GM12878 (cell line): ENCODE data around the gene CHST13. TPM values are rescaled to one million over a fixed set of nuclear protein-coding genes. Genes with fewer than 3 reads are reported as not detected.

Source experiments
- MTA2 ChIP-seq: fragments of 450-650 bp; IDR thresholded peaks from 2 replicates; pipeline ENCODE4 v1.6.1; 2016; ENCODE audit warnings: low read depth, mild to moderate bottlenecking, moderate library complexity
- MTA3 ChIP-seq: IDR thresholded peaks from 2 replicates; pipeline ENCODE4 v1.6.1; 2012; ENCODE audit warnings: low read length, inconsistent platforms, borderline replicate concordance
- RCOR1 ChIP-seq: conservative IDR thresholded peaks from 2 replicates; pipeline ENCODE4 v1.6.1; 2012; ENCODE audit warnings: low read depth, low read length, improper control_type of control experiment
- SMC3 ChIP-seq: IDR thresholded peaks from 2 replicates; pipeline ENCODE4 v1.6.1; 2011; ENCODE audit warnings: low read length, improper control_type of control experiment, borderline replicate concordance
- SREBF1 ChIP-seq: IDR thresholded peaks from 2 replicates; pipeline ENCODE4 v1.6.1; 2012; ENCODE audit warnings: mild to moderate bottlenecking, low read length
- STAT3 ChIP-seq: IDR thresholded peaks from 2 replicates; pipeline ENCODE4 v1.6.1; 2011; ENCODE audit warnings: low read depth, low read length, improper control_type of control experiment
- ZNF207 ChIP-seq: fragments of 450-650 bp; IDR thresholded peaks from 2 replicates; pipeline ENCODE4 v1.6.1; 2014; ENCODE audit warnings: antibody characterized with exemption, mild to moderate bottlenecking, borderline replicate concordance
- polyA plus RNA-seq, 11 experiments: library from polyadenylated mRNA; depleted of rRNA in 4 of 11; unstranded in 6 of 11; stranded (reverse) in 5 of 11; fragments of >200 nt; fragmentation: Nextera tagmentation in 4 of 11; fragmentation: Illumina TruSeq in 1 of 11; extraction: Ambion mirVana in 4 of 11; extraction: Trizol in 1 of 11; gene quantifications; 1 replicate in 1 of 11; 2 replicates in 10 of 11; pipeline versions ENCODE4 v1.2.1 to v1.2.3, GENCODE V29; 2011 to 2016; ENCODE audit warnings: inconsistent platforms in 2 of 11, missing spikeins in 2 of 11, low read depth in 1 of 11
- total RNA-seq, 4 experiments: library from RNA; depleted of rRNA in 3 of 4; stranded (reverse); fragments of >200 nt in 3 of 4; fragmentation: Illumina TruSeq in 1 of 4; extraction: Trizol in 1 of 4; gene quantifications; 2 replicates each; pipeline versions ENCODE4 v1.2.1 to v1.2.3, GENCODE V29; 2013 to 2021
- TF ChIP-seq, protein P1 (sequence below): IDR thresholded peaks from 2 replicates; pipeline ENCODE4 v1.6.1; 2012; ENCODE audit warnings: mild to moderate bottlenecking, low read depth, low read length
- TF ChIP-seq, protein P2 (sequence below): fragments of 150-350 bp; IDR thresholded peaks from 2 replicates; pipeline ENCODE4 v1.6.1; 2016; ENCODE audit warnings: low read depth, low read length
- TF ChIP-seq, protein P3 (sequence below): fragments of 450-650 bp; IDR thresholded peaks from 2 replicates; pipeline ENCODE4 v1.6.1; 2017; ENCODE audit warnings: mild to moderate bottlenecking, moderate library complexity
- TF ChIP-seq, protein P4 (sequence below): fragments of 150-350 bp; IDR thresholded peaks from 2 replicates; pipeline ENCODE4 v1.6.1; 2014; ENCODE audit warnings: mild to moderate bottlenecking, low read depth, low read length

Gene CHST13
- total and polyA plus RNA-seq, 10 of the 15 experiments (the other 5 are each of a cell fraction or from before 2014, with no cell fraction given): not detected

DNA sequence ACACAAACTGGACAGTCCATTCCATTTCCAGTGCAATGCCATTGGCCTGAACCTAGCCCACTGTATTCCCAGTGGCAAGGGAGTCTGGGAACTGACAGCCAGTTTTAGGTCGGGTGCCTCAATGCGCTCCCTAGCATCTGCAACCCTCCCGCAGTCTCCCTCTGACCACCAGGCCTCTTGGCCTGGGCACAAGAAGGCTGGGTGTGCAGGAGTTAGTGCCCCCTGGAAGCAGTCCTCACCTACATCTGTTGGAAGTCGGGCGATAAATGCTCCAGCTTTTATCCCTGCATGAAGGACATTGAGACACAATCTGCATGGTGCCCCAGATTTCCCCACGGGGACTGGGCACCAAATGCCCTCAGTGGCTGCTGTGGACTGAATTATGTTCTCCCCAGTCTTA is 22.1 kb downstream of the CHST13 start (continued):
- TF ChIP-seq, protein P1, sequence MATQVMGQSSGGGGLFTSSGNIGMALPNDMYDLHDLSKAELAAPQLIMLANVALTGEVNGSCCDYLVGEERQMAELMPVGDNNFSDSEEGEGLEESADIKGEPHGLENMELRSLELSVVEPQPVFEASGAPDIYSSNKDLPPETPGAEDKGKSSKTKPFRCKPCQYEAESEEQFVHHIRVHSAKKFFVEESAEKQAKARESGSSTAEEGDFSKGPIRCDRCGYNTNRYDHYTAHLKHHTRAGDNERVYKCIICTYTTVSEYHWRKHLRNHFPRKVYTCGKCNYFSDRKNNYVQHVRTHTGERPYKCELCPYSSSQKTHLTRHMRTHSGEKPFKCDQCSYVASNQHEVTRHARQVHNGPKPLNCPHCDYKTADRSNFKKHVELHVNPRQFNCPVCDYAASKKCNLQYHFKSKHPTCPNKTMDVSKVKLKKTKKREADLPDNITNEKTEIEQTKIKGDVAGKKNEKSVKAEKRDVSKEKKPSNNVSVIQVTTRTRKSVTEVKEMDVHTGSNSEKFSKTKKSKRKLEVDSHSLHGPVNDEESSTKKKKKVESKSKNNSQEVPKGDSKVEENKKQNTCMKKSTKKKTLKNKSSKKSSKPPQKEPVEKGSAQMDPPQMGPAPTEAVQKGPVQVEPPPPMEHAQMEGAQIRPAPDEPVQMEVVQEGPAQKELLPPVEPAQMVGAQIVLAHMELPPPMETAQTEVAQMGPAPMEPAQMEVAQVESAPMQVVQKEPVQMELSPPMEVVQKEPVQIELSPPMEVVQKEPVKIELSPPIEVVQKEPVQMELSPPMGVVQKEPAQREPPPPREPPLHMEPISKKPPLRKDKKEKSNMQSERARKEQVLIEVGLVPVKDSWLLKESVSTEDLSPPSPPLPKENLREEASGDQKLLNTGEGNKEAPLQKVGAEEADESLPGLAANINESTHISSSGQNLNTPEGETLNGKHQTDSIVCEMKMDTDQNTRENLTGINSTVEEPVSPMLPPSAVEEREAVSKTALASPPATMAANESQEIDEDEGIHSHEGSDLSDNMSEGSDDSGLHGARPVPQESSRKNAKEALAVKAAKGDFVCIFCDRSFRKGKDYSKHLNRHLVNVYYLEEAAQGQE: no peak
- TF ChIP-seq MTA2 (no peak), SMC3 (no peak), MTA3 (no peak), RCOR1 (no peak), STAT3 (no peak), ZNF207 (no peak), SREBF1 (no peak)
- TF ChIP-seq, protein P2, sequence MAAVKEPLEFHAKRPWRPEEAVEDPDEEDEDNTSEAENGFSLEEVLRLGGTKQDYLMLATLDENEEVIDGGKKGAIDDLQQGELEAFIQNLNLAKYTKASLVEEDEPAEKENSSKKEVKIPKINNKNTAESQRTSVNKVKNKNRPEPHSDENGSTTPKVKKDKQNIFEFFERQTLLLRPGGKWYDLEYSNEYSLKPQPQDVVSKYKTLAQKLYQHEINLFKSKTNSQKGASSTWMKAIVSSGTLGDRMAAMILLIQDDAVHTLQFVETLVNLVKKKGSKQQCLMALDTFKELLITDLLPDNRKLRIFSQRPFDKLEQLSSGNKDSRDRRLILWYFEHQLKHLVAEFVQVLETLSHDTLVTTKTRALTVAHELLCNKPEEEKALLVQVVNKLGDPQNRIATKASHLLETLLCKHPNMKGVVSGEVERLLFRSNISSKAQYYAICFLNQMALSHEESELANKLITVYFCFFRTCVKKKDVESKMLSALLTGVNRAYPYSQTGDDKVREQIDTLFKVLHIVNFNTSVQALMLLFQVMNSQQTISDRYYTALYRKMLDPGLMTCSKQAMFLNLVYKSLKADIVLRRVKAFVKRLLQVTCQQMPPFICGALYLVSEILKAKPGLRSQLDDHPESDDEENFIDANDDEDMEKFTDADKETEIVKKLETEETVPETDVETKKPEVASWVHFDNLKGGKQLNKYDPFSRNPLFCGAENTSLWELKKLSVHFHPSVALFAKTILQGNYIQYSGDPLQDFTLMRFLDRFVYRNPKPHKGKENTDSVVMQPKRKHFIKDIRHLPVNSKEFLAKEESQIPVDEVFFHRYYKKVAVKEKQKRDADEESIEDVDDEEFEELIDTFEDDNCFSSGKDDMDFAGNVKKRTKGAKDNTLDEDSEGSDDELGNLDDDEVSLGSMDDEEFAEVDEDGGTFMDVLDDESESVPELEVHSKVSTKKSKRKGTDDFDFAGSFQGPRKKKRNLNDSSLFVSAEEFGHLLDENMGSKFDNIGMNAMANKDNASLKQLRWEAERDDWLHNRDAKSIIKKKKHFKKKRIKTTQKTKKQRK: no peak
- TF ChIP-seq, protein P3, sequence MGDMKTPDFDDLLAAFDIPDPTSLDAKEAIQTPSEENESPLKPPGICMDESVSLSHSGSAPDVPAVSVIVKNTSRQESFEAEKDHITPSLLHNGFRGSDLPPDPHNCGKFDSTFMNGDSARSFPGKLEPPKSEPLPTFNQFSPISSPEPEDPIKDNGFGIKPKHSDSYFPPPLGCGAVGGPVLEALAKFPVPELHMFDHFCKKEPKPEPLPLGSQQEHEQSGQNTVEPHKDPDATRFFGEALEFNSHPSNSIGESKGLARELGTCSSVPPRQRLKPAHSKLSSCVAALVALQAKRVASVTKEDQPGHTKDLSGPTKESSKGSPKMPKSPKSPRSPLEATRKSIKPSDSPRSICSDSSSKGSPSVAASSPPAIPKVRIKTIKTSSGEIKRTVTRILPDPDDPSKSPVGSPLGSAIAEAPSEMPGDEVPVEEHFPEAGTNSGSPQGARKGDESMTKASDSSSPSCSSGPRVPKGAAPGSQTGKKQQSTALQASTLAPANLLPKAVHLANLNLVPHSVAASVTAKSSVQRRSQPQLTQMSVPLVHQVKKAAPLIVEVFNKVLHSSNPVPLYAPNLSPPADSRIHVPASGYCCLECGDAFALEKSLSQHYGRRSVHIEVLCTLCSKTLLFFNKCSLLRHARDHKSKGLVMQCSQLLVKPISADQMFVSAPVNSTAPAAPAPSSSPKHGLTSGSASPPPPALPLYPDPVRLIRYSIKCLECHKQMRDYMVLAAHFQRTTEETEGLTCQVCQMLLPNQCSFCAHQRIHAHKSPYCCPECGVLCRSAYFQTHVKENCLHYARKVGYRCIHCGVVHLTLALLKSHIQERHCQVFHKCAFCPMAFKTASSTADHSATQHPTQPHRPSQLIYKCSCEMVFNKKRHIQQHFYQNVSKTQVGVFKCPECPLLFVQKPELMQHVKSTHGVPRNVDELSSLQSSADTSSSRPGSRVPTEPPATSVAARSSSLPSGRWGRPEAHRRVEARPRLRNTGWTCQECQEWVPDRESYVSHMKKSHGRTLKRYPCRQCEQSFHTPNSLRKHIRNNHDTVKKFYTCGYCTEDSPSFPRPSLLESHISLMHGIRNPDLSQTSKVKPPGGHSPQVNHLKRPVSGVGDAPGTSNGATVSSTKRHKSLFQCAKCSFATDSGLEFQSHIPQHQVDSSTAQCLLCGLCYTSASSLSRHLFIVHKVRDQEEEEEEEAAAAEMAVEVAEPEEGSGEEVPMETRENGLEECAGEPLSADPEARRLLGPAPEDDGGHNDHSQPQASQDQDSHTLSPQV: no peak
- TF ChIP-seq, protein P4, sequence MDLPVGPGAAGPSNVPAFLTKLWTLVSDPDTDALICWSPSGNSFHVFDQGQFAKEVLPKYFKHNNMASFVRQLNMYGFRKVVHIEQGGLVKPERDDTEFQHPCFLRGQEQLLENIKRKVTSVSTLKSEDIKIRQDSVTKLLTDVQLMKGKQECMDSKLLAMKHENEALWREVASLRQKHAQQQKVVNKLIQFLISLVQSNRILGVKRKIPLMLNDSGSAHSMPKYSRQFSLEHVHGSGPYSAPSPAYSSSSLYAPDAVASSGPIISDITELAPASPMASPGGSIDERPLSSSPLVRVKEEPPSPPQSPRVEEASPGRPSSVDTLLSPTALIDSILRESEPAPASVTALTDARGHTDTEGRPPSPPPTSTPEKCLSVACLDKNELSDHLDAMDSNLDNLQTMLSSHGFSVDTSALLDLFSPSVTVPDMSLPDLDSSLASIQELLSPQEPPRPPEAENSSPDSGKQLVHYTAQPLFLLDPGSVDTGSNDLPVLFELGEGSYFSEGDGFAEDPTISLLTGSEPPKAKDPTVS: no peak
